ENCODE data around the gene PTPRJ.
"Not testable (repeated sequence)": the region's sequence is repeated elsewhere in the genome, so short reads cannot be mapped to it uniquely, and the experiment has no call there.

PTPRJ gene

GRCh38 chr11:47943721-47944586 lies 36.4 kb upstream of the PTPRJ start:
- no peak for TF ChIP-seq CTCF (IDR thresholded peaks at IDR 0.05; ENCODE audit: low read depth, low read length)
- H3K4me3 ChIP-seq (ENCODE audit: low read depth, low read length) = no peak overlapping the region

- TF ChIP-seq CTCF (IDR thresholded peaks at IDR 0.05; ENCODE audit: low read depth, low read length) = no peak
- no peak overlapping the region for H3K4me3 ChIP-seq (ENCODE audit: low read depth, low read length)
Observed at GRCh38 chr11:47944632-47945031, 35.7 kb upstream of the PTPRJ start.

GRCh38 chr11:47946682-47947559 lies 33.4 kb upstream of the PTPRJ start:
- no peak overlapping the region for H3K4me3 ChIP-seq (ENCODE audit: low read depth, low read length)
- no peak for TF ChIP-seq CTCF (IDR thresholded peaks at IDR 0.05; ENCODE audit: low read depth, low read length)

GRCh38 chr11:47948137-47948536 lies 32.2 kb upstream of the PTPRJ start:
- no peak overlapping the region for H3K4me3 ChIP-seq (ENCODE audit: low read depth, low read length)
- TF ChIP-seq CTCF (IDR thresholded peaks at IDR 0.05; ENCODE audit: low read depth, low read length) = no peak

- not testable (repeated sequence) for H3K4me3 ChIP-seq (ENCODE audit: low read depth, low read length)
Observed at GRCh38 chr11:47949001-47949675, 31.2 kb upstream of the PTPRJ start.

- no peak for TF ChIP-seq CTCF (IDR thresholded peaks at IDR 0.05; ENCODE audit: low read depth, low read length)
- H3K4me3 ChIP-seq (ENCODE audit: low read depth, low read length) = no peak overlapping the region
Observed at GRCh38 chr11:47950396-47950795, 30.0 kb upstream of the PTPRJ start.

GRCh38 chr11:47951504-47951903 lies 28.9 kb upstream of the PTPRJ start:
- not testable (repeated sequence) for H3K4me3 ChIP-seq (ENCODE audit: low read depth, low read length)
